WTC11 (cell line): ENCODE measurements around the gene MAGI3. TPM values are rescaled to one million over a fixed set of nuclear protein-coding genes. Genes with fewer than 3 reads are reported as not detected.

Experiments
- ATAC-seq: fragments of 200-7000 bp; cut with Tn5 transposase; 2 replicates; pipeline ENCODE4 v1.10.0; 2021; ENCODE audit warnings: mild to moderate bottlenecking, moderate library complexity
- CTCF ChIA-PET: fragments of 300-600 bp; sonication (Branson Sonifier 250); formaldehyde crosslinking; loops from one replicate; lab custom pipeline; 2021; ENCODE audit warnings: antibody characterized with exemption; lab: Charles Lee
- POLR2A ChIA-PET: fragments of 350-600 bp; sonication (Branson Sonifier 250); formaldehyde crosslinking; loops from one replicate; lab custom pipeline; 2021; ENCODE audit warnings: antibody characterized with exemption; lab: Charles Lee
- DNase-seq: peaks from one replicate; pipeline ENCODE4 v3.0.0; 2021; ENCODE audit warnings: low spot score
- H3K27ac Mint-ChIP-seq: 2 replicates; pipeline ENCODE4 v1.8.0; 2021; ENCODE audit warnings: mixed read lengths
- H3K27me3 Mint-ChIP-seq: 2 replicates; pipeline ENCODE4 v1.8.0; 2021; ENCODE audit warnings: low read depth, mild to moderate bottlenecking, moderate library complexity, mixed read lengths
- H3K36me3 Mint-ChIP-seq: 2 replicates; pipeline ENCODE4 v1.8.0; 2021; ENCODE audit warnings: mixed read lengths
- H3K4me1 Mint-ChIP-seq: 2 replicates; pipeline ENCODE4 v1.8.0; 2022; ENCODE audit warnings: mixed read lengths
- H3K4me3 Mint-ChIP-seq: 2 replicates; pipeline ENCODE4 v1.8.0; 2021; ENCODE audit warnings: mild to moderate bottlenecking, moderate library complexity, mixed read lengths
- H3K9me3 Mint-ChIP-seq: 2 replicates; pipeline ENCODE4 v1.8.0; 2021; ENCODE audit warnings: mixed read lengths
- CTCF ChIP-seq: fragments of 200-600 bp; IDR thresholded peaks from 2 replicates; pipeline ENCODE4 v1.8.0; 2022; ENCODE audit warnings: antibody characterized with exemption
- EMX1 ChIP-seq: fragments of 250-450 bp; sonication (Bioruptor Pico); IDR thresholded peaks from 2 replicates; pipeline ENCODE4 v1.8.0; 2021; ENCODE audit warnings: mild to moderate bottlenecking
- FOXP1 ChIP-seq: sonication (generic); formaldehyde crosslinking; IDR thresholded peaks from 2 replicates; pipeline ENCODE4 v1.8.0; 2022; ENCODE audit warnings: missing genetic modification reagents, mild to moderate bottlenecking, moderate library complexity, borderline replicate concordance
- GRHL2 ChIP-seq: fragments of 250-450 bp; sonication (Bioruptor Pico); IDR thresholded peaks from 2 replicates; pipeline ENCODE4 v1.8.0; 2022; ENCODE audit warnings: mild to moderate bottlenecking, moderate library complexity; ENCODE audit not compliant: insufficient replicate concordance, severe bottlenecking
- KAT7 ChIP-seq: sonication (generic); formaldehyde crosslinking; IDR thresholded peaks from 2 replicates; pipeline ENCODE4 v1.8.1; 2023; ENCODE audit warnings: missing genetic modification reagents, mild to moderate bottlenecking, borderline replicate concordance
- MXD4 ChIP-seq: fragments of 250-450 bp; sonication (Bioruptor Pico); IDR thresholded peaks from 2 replicates; pipeline ENCODE4 v1.8.0; 2021; ENCODE audit warnings: mild to moderate bottlenecking, moderate library complexity, borderline replicate concordance
- NFE2L1 ChIP-seq: sonication (generic); formaldehyde crosslinking; IDR thresholded peaks from 2 replicates; pipeline ENCODE4 v1.8.1; 2023; ENCODE audit warnings: missing genetic modification reagents
- NR3C1 ChIP-seq: sonication (generic); formaldehyde crosslinking; conservative IDR thresholded peaks from 2 replicates; pipeline ENCODE4 v1.8.1; 2023; ENCODE audit warnings: low read depth, mild to moderate bottlenecking, missing genetic modification reagents
- OVOL2 ChIP-seq: fragments of 250-450 bp; sonication (Bioruptor Pico); IDR thresholded peaks from 2 replicates; pipeline ENCODE4 v1.9.0; 2021; ENCODE audit warnings: mild to moderate bottlenecking, borderline replicate concordance
- PRRX2 ChIP-seq: fragments of 250-450 bp; sonication (Bioruptor Pico); IDR thresholded peaks from 2 replicates; pipeline ENCODE4 v1.8.0; 2021; ENCODE audit warnings: mild to moderate bottlenecking
- TEAD1 ChIP-seq: sonication (generic); formaldehyde crosslinking; IDR thresholded peaks from 2 replicates; pipeline ENCODE4 v1.8.0; 2022; ENCODE audit warnings: mild to moderate bottlenecking, missing genetic modification reagents
- ZBTB43 ChIP-seq: sonication (generic); formaldehyde crosslinking; IDR thresholded peaks from 2 replicates; pipeline ENCODE4 v1.8.1; 2023; ENCODE audit warnings: mild to moderate bottlenecking, missing genetic modification reagents
- ZMAT4 ChIP-seq: fragments of 250-450 bp; sonication (Bioruptor Pico); IDR thresholded peaks from 2 replicates; pipeline ENCODE4 v1.9.0; 2021; ENCODE audit warnings: mild to moderate bottlenecking
- ZNF219 ChIP-seq: sonication (generic); formaldehyde crosslinking; IDR thresholded peaks from 2 replicates; pipeline ENCODE4 v1.8.0; 2023; ENCODE audit warnings: missing genetic modification reagents, mild to moderate bottlenecking, borderline replicate concordance
- ZNF263 ChIP-seq: sonication (generic); formaldehyde crosslinking; IDR thresholded peaks from 2 replicates; pipeline ENCODE4 v1.8.1; 2022; ENCODE audit warnings: low read depth, mild to moderate bottlenecking, moderate library complexity, missing genetic modification reagents
- ZNF425 ChIP-seq: fragments of 250-450 bp; sonication (Bioruptor Pico); conservative IDR thresholded peaks from 2 replicates; pipeline ENCODE4 v1.9.0; 2021; ENCODE audit warnings: mild to moderate bottlenecking
- total RNA-seq: library from RNA; stranded (reverse); gene quantifications from 3 replicates; pipeline ENCODE4 v1.2.3, GENCODE V29; 2021
- TF ChIP-seq, protein P1 (sequence below): sonication (generic); formaldehyde crosslinking; IDR thresholded peaks from 2 replicates; pipeline ENCODE4 v1.8.0; 2022; ENCODE audit warnings: missing genetic modification reagents
- TF ChIP-seq, protein P2 (sequence below): sonication (generic); formaldehyde crosslinking; IDR thresholded peaks from 2 replicates; pipeline ENCODE4 v1.8.1; 2022; ENCODE audit warnings: mild to moderate bottlenecking, moderate library complexity, missing genetic modification reagents
- TF ChIP-seq, protein P3 (sequence below): fragments of 250-450 bp; sonication (Bioruptor Pico); IDR thresholded peaks from 2 replicates; pipeline ENCODE4 v1.9.0; 2021; ENCODE audit warnings: mild to moderate bottlenecking, borderline replicate concordance

MAGI3 gene
- total RNA-seq, 1 experiment from 2014 or later = 9.7 TPM

DNA sequence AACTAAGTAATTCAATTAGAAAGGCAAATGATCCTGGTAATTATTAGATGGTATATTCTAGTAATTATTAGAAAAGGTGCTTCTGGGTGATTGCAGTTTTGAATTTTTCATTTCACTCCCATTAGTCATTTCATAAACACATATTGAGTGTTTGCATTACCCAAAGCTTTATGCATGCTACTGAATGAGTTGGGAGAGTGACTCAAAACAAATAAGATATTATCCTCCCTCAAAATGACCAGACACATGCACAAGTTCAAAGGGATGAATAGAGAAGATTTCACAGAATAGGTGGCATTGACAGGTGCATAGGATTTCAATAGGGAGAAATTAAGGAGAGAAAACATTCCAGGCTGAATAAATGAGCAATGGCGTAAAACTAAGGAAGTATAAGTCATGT lies 284.3 kb downstream of the MAGI3 start (continued):
- TF ChIP-seq CTCF = no peak
- TF ChIP-seq OVOL2 (CRISPR knock-in tag) = no peak
- no peak for TF ChIP-seq ZBTB43 (CRISPR knock-in tag)
- no peak for TF ChIP-seq GRHL2 (CRISPR knock-in tag)
- TF ChIP-seq MXD4 = no peak
- TF ChIP-seq KAT7 = no peak

DNA sequence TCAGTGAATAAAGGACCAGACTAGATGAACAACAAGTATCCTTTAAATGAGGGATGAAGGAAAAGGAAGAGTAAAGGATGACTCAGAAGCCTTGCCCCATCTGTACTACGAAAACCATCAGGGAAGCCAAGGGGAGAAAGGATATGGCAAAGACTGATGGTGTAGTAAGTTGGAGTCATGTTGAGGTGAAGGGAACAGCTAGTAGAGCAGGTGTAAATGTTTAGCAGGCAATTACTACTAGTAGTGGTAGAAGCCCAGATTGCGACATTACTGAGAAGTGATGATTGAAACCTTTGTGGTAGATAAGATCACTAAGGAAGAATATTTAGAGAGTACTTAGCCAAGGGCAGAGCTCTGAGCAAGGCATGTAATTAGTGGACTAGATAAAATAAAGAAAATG lies 285.0 kb downstream of the MAGI3 start:
- ChIA-PET POLR2A (no interaction called here), CTCF (interaction anchor here (1.1 to 1.2 kb wide), 2 partner anchors 456 to 538 kb away, joined by 3 read pairs; no protein-coding TSS in a partner anchor)
- no peak overlapping the region for H3K4me3 Mint-ChIP-seq
- H3K27me3 Mint-ChIP-seq = no peaks in the 10 kb centered on the region
- H3K27ac Mint-ChIP-seq = no peak overlapping the region
- no peaks in the 10 kb centered on the region for H3K36me3 Mint-ChIP-seq
- H3K9me3 Mint-ChIP-seq = no peaks in the 10 kb centered on the region
- DNase-seq = no peak
- no peak for ATAC-seq
- H3K4me1 Mint-ChIP-seq = no peaks in the 10 kb centered on the region
- TF ChIP-seq, protein P1, sequence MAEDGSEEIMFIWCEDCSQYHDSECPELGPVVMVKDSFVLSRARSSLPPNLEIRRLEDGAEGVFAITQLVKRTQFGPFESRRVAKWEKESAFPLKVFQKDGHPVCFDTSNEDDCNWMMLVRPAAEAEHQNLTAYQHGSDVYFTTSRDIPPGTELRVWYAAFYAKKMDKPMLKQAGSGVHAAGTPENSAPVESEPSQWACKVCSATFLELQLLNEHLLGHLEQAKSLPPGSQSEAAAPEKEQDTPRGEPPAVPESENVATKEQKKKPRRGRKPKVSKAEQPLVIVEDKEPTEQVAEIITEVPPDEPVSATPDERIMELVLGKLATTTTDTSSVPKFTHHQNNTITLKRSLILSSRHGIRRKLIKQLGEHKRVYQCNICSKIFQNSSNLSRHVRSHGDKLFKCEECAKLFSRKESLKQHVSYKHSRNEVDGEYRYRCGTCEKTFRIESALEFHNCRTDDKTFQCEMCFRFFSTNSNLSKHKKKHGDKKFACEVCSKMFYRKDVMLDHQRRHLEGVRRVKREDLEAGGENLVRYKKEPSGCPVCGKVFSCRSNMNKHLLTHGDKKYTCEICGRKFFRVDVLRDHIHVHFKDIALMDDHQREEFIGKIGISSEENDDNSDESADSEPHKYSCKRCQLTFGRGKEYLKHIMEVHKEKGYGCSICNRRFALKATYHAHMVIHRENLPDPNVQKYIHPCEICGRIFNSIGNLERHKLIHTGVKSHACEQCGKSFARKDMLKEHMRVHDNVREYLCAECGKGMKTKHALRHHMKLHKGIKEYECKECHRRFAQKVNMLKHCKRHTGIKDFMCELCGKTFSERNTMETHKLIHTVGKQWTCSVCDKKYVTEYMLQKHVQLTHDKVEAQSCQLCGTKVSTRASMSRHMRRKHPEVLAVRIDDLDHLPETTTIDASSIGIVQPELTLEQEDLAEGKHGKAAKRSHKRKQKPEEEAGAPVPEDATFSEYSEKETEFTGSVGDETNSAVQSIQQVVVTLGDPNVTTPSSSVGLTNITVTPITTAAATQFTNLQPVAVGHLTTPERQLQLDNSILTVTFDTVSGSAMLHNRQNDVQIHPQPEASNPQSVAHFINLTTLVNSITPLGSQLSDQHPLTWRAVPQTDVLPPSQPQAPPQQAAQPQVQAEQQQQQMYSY (CRISPR knock-in tag) = no peak
- no peak for TF ChIP-seq PRRX2 (CRISPR knock-in tag)
- TF ChIP-seq ZNF219 (CRISPR knock-in tag) = no peak
- no peak for TF ChIP-seq EMX1 (CRISPR knock-in tag)
- TF ChIP-seq, protein P2, sequence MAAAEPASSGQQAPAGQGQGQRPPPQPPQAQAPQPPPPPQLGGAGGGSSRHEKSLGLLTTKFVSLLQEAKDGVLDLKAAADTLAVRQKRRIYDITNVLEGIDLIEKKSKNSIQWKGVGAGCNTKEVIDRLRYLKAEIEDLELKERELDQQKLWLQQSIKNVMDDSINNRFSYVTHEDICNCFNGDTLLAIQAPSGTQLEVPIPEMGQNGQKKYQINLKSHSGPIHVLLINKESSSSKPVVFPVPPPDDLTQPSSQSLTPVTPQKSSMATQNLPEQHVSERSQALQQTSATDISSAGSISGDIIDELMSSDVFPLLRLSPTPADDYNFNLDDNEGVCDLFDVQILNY (CRISPR knock-in tag) = no peak
- no peak for TF ChIP-seq ZNF425
- no peak for TF ChIP-seq ZNF263 (CRISPR knock-in tag)
- TF ChIP-seq, protein P3, sequence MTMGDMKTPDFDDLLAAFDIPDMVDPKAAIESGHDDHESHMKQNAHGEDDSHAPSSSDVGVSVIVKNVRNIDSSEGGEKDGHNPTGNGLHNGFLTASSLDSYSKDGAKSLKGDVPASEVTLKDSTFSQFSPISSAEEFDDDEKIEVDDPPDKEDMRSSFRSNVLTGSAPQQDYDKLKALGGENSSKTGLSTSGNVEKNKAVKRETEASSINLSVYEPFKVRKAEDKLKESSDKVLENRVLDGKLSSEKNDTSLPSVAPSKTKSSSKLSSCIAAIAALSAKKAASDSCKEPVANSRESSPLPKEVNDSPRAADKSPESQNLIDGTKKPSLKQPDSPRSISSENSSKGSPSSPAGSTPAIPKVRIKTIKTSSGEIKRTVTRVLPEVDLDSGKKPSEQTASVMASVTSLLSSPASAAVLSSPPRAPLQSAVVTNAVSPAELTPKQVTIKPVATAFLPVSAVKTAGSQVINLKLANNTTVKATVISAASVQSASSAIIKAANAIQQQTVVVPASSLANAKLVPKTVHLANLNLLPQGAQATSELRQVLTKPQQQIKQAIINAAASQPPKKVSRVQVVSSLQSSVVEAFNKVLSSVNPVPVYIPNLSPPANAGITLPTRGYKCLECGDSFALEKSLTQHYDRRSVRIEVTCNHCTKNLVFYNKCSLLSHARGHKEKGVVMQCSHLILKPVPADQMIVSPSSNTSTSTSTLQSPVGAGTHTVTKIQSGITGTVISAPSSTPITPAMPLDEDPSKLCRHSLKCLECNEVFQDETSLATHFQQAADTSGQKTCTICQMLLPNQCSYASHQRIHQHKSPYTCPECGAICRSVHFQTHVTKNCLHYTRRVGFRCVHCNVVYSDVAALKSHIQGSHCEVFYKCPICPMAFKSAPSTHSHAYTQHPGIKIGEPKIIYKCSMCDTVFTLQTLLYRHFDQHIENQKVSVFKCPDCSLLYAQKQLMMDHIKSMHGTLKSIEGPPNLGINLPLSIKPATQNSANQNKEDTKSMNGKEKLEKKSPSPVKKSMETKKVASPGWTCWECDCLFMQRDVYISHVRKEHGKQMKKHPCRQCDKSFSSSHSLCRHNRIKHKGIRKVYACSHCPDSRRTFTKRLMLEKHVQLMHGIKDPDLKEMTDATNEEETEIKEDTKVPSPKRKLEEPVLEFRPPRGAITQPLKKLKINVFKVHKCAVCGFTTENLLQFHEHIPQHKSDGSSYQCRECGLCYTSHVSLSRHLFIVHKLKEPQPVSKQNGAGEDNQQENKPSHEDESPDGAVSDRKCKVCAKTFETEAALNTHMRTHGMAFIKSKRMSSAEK = no peak
- no peak for TF ChIP-seq ZMAT4
- TF ChIP-seq FOXP1 (CRISPR knock-in tag) = no peak
- TF ChIP-seq TEAD1 = no peak
- TF ChIP-seq ZBTB43 (CRISPR knock-in tag) = no peak
- no peak for TF ChIP-seq NFE2L1 (CRISPR knock-in tag)
- no peak for TF ChIP-seq NR3C1 (CRISPR knock-in tag)
